ENCODE data around the gene SHKBP1.

SHKBP1 gene

GRCh38 chr19:40630571-40631160 lies 54.0 kb downstream of the SHKBP1 start:
- no peak for DNase-seq (ENCODE audit: low read depth in 2 of 2, low spot score in 1 of 2)

DNA sequence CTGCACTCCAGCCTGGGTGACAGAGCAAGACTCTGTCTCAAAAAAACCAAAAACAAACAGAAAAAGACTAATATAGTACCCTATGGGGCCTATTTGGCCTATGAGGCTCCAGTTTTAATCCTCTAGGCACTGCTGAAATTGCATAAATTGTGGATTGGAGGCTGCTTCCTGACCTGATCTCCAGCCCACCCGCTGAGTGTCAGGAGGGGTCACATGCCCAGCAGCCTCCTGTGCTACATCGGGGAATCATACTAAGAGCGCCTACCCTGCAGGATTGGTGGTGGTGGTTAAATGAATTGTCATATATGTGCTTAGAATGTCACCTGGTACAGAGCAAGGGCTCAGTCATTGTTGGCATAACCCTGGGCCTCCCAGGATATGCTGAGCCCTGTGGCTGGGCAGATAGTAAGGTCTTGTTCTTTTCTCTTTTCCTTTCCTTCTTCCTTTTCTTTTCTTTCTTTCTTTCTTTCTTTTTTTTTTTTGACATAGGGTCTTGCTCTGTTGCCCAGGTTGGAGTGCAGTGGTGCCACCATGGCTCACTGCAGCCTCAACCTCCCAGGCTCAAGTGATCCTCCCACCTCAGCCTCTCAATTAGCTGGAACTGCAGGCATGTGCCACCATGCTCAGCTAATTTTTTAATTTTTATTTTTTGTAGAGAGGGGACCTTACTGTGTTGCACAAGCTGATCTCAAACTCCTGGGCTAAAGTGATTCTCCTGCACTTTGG lies 55.8 kb downstream of the SHKBP1 start:
- no peak for DNase-seq (ENCODE audit: low read depth in 2 of 2, low spot score in 1 of 2)

DNA sequence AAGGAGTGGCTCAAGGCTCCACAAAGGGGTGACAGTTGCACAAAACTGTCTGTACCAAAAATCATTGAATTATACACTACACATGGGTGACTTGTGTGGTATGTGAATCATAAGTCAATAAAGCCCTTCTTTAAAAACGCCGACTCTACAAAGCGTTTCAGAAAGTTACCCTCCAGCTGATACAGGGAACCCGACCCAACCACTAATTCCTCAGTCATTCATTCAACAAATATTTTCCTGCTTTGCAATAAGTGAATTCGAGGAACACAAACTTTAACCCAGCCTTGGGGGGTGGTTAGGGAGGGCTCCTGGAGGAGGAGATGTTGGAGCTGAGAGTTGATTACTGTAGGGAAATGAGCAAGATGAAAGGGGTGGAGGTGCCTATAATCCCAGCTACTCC lies 56.5 kb downstream of the SHKBP1 start:
- DNase-seq (ENCODE audit: low read depth in 2 of 2, low spot score in 1 of 2) = no peak

GRCh38 chr19:40638327-40638726 lies 61.7 kb downstream of the SHKBP1 start:
- DNase-seq (ENCODE audit: low read depth in 2 of 2, low spot score in 1 of 2) = no peak

- DNase-seq (ENCODE audit: low read depth in 2 of 2, low spot score in 1 of 2) = no peak
Measured at GRCh38 chr19:40639638-40639982, 62.9 kb downstream of the SHKBP1 start.

DNA sequence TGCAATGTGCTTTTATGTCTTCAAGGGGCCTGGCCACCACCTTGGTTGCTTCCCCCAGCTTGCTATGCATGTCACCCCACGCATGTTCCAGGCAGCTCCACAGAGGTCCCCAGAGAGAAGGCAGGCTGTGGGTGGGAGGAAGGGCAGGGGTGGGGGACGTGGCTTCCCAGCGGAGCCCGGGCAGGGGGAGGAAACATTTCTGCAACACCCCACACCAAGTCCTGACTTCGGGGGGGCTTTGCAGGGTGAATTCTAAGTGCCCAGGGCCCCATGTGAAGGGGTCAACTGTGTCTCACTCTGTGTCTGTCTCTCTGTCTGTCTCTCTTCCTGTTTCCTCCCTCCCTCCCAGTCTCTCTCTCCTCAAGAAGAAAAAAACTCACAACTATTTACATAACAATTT lies 64.1 kb downstream of the SHKBP1 start:
- no peak for DNase-seq (ENCODE audit: low read depth in 2 of 2, low spot score in 1 of 2)

Data from stimulated activated CD8-positive, alpha-beta memory T cell treated with anti-CD3 and anti-CD28 coated beads, Interleukin-4, amount 100 ng/mL, for 1 hour (primary cell).